ENCODE measurements around the gene PIAS4. TPM values are rescaled to one million over a fixed set of nuclear protein-coding genes. Genes with fewer than 3 reads are reported as not detected.

The PIAS4 gene
- total RNA-seq, 1 donor from 2014 or later, result 26.7 TPM

DNA sequence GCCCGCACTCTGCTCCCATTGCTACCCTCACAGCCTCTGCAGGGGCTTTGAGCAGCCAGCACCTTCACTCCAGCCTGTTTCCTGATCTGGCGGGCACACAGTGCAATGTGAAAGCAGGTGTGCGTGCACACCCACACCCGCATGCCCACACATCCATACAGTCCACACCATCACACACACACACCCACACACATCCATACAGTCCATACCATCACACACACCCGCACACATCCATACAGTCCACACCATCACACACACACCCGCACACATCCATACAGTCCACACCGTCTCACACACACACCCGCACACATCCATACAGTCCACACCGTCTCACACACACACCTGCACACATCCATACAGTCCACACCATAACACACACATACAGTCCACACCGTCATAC lies 28.0 kb downstream of the PIAS4 start:
- TF ChIP-seq CTCF (conservative IDR thresholded peaks at IDR 0.05; ENCODE audit: low read depth, low read length), result no peak
- no peak overlapping the region for H3K4me3 ChIP-seq (ENCODE audit: low read depth, low read length)

DNA sequence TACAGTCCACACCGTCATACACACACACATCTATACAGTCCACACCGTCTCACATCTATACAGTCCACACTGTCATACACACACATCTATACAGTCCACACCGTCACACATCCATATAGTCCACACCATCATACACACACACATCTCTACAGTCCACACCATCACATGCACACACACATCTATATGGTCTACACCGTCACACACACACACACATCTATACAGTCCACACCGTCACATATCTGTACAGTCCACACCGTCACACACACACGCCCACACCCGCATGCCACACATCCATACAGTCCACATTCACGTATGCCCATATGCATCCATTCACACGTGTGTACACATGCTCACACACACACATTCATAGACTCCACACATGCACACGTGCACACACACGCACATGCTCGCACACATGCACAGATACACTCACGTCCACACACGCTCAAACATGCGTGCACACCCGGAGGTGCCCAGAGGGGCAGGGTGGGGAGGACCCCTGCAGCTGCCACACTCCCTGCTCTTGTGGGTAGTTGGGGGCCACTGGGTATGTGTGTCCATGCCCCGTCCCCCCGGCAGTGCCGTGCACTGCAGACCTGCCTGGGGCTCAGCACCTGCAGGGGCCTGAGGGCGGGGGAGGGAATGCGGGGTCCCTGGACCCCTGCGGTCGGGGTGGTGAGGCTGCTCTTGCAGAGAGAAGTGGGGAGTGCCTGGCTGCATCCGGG lies 29.2 kb downstream of the PIAS4 start:
- TF ChIP-seq CTCF (conservative IDR thresholded peaks at IDR 0.05; ENCODE audit: low read depth, low read length), result no peak
- no peak for DNase-seq (ENCODE audit: low read depth)
- no peak overlapping the region for H3K4me3 ChIP-seq (ENCODE audit: low read depth, low read length)

More for the DNA sequence above, 28.0 kb downstream of the PIAS4 start:
- DNase-seq (ENCODE audit: low read depth), result no peak

DNA sequence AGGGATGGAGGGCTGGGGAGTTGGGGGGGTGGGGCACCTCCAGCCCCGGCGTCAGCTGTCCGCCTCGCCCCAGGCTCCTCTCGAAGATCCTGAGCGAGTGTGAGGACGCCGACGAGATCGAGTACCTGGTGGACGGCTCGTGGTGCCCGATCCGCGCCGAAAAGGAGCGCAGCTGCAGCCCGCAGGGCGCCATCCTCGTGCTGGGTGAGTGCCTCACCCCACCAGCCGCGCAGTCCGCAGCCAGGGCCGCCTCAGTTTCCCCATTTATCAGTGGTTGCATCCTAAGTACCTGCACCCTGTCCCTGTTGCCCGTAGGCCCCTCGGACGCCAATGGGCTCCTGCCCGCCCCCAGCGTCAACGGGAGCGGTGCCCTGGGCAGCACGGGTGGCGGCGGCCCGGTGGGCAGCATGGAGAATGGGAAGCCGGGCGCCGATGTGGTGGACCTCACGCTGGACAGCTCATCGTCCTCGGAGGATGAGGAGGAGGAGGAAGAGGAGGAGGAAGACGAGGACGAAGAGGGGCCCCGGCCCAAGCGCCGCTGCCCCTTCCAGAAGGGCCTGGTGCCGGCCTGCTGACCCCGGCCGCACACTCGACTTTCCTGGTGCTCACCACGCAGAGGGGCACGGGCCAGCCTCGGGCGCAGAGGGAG lies 29.9 kb downstream of the PIAS4 start:
- DNase-seq (ENCODE audit: low read depth), result no peak
- TF ChIP-seq CTCF (conservative IDR thresholded peaks at IDR 0.05; ENCODE audit: low read depth, low read length), result no peak
- H3K4me3 ChIP-seq (ENCODE audit: low read depth, low read length), result no peak overlapping the region

GRCh38 chr19:4038057-4038456 lies 30.5 kb downstream of the PIAS4 start:
- H3K4me3 ChIP-seq (ENCODE audit: low read depth, low read length), result no peak overlapping the region
- no peak for DNase-seq (ENCODE audit: low read depth)
- no peak for TF ChIP-seq CTCF (conservative IDR thresholded peaks at IDR 0.05; ENCODE audit: low read depth, low read length)

DNA sequence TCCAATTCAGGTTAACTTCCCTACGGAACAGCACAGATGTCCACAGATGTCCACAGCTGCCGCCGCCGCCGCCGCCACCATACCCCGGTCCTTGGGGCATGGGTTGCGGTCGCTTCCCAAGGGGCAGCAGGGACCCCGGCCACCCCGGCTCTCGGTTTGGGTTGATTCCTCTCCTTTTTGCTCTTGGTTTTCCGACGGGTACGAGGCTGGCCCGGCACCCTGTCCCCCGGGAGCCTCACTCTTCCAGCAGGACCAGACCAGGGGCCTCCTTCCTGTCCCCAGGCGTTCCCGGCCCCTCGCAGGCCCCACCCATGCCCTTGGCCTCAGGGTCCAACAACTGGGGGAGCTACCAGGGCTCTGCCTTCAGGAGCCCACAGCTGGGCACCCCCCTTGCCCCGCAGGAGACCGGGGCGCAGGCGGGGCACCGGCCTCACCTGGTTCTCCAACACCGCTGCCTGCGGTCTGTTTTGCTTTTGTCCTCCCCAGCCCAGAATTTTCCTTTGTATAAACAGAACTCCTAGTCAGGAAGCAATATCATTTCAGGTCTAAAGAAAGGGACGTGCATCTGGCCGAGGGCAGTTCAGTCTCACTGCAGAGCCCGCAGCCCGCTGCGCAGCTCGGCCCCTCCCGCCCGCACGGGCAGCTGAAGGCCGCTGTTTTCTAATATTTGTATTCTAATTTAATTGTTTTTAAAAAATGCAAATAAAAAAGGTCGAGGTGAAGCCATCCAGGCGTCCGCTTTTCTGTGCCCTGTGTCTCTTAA lies 31.3 kb downstream of the PIAS4 start:
- no peak for DNase-seq (ENCODE audit: low read depth)

More for the DNA sequence above, 31.3 kb downstream of the PIAS4 start:
- H3K4me3 ChIP-seq (ENCODE audit: low read depth, low read length), result no peak overlapping the region
- TF ChIP-seq CTCF (conservative IDR thresholded peaks at IDR 0.05; ENCODE audit: low read depth, low read length), result no peak

Measured in epithelial cell of proximal tubule (primary cell).